GM18498 (cell line): ENCODE data around the gene STYXL2.

Source experiments
- ATAC-seq: cut with Tn5 transposase; IDR thresholded peaks from one replicate; pipeline ENCODE4 v1.9.1; 2021; ENCODE audit warnings: mild to moderate bottlenecking, moderate library complexity; ENCODE audit not compliant: unreplicated experiment

STYXL2 gene

GRCh38 chr1:167093846-167094516 lies at the start of gene STYXL2:
STYXL2 (plus strand) TSS chr1:167094075; CDS start chr1:167094850, 775 bp downstream.
- no peak for ATAC-seq

GRCh38 chr1:167051907-167052306 lies 42.0 kb upstream of the STYXL2 start:
- ATAC-seq, result no peak

GRCh38 chr1:167052389-167052788 lies 41.5 kb upstream of the STYXL2 start:
- no peak for ATAC-seq

GRCh38 chr1:167054531-167054930 lies 39.3 kb upstream of the STYXL2 start:
- ATAC-seq, result no peak

- no peak for ATAC-seq
These were observed 38.8 kb upstream of the STYXL2 start for GRCh38 chr1:167054946-167055630.

- ATAC-seq, result no peak
These were observed 37.2 kb upstream of the STYXL2 start for GRCh38 chr1:167056529-167057231.

- ATAC-seq, result no peak
These were observed 36.6 kb upstream of the STYXL2 start for GRCh38 chr1:167057241-167057688.

GRCh38 chr1:167059045-167059808 lies 34.6 kb upstream of the STYXL2 start:
- no peak for ATAC-seq

GRCh38 chr1:167059809-167060107 lies 34.1 kb upstream of the STYXL2 start:
- no peak for ATAC-seq

GRCh38 chr1:167060141-167061072 lies 33.5 kb upstream of the STYXL2 start:
- ATAC-seq, result no peak

GRCh38 chr1:167061073-167061464 lies 32.8 kb upstream of the STYXL2 start:
- no peak for ATAC-seq

- ATAC-seq, result no peak
These were observed 29.3 kb upstream of the STYXL2 start for GRCh38 chr1:167064621-167065020.

GRCh38 chr1:167065471-167065870 lies 28.4 kb upstream of the STYXL2 start:
- no peak for ATAC-seq

GRCh38 chr1:167066333-167067122 lies 27.3 kb upstream of the STYXL2 start:
- ATAC-seq, result peak; percentile 85

- ATAC-seq, result no peak
These were observed 26.0 kb upstream of the STYXL2 start for GRCh38 chr1:167067904-167068303.

GRCh38 chr1:167068761-167069160 lies 25.1 kb upstream of the STYXL2 start:
- no peak for ATAC-seq

GRCh38 chr1:167071286-167071685 lies 22.6 kb upstream of the STYXL2 start:
- ATAC-seq, result no peak

GRCh38 chr1:167076136-167076710 lies 17.7 kb upstream of the STYXL2 start:
- ATAC-seq, result no peak
